Suppressor macrophage treated with lipopolysaccharide for 1 hour (primary cell): Measurements from ENCODE around the gene TRAM2.

Source experiments
- DNase-seq, 3 donors: peaks; one replicate each; pipeline ENCODE4 v3.0.0-alpha.2; 2020 to 2022

The TRAM2 gene

GRCh38 chr6:52506476-52506875 is 70.4 kb downstream of the TRAM2 start:
- DNase-seq, result no peak

GRCh38 chr6:52505726-52506409 is 71.0 kb downstream of the TRAM2 start:
- no peak for DNase-seq

- no peak for DNase-seq
These were observed 72.1 kb downstream of the TRAM2 start for GRCh38 chr6:52504782-52505136.

- peak in 2 of 3 donors; percentile 28 to 30 for DNase-seq
These were observed 72.7 kb downstream of the TRAM2 start for GRCh38 chr6:52503851-52504781.

DNA sequence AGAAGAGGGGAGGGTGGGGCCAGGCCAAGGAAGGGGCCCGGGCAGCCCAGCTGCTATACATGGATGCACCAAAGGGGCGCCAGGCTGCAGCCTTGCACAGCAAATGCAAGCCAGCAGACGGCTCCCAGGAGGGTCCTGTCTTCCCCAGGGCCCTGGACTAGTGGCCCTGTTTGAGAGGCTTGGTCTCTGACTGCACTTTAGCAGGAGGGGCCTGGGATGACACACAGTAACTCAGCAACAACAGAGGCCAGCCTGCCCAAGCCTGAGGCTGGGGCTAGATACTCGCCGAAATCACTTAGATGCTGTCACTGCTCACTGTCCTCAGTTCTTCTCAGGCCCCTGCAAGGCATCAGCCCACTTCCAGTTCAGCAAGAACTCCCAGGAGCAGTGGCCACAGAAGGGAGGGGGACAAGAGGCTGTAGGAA is 73.5 kb downstream of the TRAM2 start:
- no peak for DNase-seq

DNA sequence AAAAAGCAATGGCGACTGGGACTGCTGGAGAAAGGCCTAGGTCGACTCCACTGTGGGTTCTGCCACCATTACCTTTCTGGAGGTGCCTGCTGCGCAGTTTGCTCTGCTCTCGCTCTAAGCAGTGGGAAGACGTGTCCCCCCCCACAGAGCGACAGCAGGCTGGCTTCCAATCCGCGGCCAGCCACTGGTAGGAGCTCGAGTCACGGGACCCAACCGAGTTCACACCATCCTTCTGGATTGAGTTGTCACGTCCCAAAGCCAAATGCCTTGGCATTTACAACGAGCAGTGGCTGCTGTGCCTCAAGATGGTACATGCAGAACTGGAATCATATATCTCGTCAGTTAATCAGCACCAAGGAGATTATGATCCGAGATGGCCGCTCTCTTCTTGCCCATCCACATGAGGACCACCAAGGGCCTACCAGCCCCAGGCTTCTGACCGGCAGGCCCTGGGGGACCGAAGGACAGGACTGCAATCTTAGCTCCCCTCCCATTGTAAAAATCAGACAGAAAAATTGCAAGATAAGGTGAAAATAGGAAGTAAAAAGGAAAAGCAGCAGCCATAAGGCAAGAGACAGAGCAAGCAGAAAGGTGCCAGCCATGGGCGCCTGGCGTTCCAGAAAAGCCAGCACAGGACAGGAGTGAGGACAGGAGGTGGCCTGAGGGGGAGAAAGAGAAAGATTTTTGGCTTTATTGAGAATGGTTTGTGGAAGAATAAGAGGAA is 74.4 kb downstream of the TRAM2 start:
- DNase-seq, result no peak

GRCh38 chr6:52500238-52501129 is 76.4 kb downstream of the TRAM2 start:
- no peak for DNase-seq

DNA sequence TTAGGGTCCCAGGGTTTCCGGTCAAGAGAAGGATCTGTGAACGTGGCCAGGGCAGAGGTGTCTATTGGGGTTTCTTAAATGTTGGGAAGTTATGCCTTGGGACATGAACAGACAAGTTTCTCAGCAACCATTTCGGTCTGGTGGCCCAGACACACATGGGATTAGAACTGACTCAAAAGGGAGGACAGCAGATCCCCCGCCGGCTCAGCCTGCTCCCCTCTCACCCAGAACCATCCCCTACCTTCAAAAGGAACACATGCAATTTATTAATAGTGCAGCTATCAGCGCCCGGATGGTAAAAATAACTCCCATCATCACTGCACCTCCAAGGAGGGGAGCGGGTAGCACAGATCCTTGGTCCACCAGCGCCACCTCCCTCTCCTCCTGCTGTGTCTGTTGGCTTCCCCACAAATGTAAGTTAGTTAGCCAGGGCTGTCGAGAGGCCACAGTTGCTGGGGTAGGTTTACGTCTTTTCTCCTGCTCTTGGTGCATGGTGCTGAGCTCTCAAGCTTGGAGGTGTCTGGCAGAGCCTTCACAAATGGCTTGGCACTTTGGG is 77.1 kb downstream of the TRAM2 start:
- DNase-seq, result no peak

- DNase-seq, result no peak
These were observed 77.8 kb downstream of the TRAM2 start for GRCh38 chr6:52499026-52499425.

- no peak for DNase-seq
These were observed 78.3 kb downstream of the TRAM2 start for GRCh38 chr6:52498538-52499017.

DNA sequence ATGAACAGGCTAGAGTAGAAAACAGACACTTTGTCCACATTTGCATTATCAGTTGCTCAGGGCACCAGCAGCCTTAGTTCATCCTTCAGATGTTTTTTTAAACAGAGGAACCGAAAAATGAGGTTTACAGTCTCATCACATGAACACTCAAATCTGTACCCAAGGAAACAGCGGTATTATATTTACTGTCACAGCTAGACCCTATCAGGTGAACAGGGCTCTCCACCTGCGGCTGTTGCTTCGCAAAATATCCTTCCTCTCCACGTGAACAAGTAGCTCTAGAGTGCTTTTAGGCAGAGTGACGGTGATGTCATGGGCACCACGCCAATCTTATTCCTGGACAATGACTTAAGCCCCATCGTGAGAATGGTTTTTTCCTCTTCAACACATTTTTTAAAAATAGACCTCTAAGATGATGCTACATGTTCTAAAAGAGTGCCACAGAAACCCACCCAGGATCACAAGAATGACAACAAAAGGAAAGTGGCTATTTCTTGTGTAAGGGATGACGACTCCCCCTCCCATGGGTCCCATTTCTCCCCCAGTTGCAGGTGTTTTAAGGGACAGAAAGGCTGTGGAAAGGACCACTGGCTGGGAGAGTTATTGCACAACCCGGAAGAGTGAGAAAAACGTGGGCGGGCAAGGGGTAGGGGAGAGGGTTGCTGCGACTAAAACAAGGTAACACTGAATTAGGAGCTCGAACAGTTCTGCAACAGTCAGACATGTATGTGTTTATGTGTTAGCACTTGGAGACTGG is 79.0 kb downstream of the TRAM2 start:
- no peak for DNase-seq

DNA sequence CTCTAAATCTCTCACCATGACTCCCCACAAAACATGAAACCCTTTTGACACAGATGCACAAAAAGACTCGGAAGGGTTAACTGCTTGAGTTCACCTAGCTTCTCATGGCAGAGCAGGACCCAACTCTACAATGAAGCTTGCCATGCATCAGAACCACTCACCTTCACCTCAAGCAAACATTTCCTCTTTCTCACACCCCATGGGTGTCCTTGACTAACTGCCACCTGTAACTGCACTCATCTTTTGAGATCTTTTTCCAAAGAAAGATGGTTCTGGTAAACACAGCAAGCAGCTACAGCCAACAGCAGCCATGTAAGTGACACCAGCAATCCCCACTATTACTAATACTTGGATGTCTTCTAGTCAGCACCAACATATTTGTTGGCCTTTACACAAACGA is 80.2 kb downstream of the TRAM2 start:
- no peak for DNase-seq

DNA sequence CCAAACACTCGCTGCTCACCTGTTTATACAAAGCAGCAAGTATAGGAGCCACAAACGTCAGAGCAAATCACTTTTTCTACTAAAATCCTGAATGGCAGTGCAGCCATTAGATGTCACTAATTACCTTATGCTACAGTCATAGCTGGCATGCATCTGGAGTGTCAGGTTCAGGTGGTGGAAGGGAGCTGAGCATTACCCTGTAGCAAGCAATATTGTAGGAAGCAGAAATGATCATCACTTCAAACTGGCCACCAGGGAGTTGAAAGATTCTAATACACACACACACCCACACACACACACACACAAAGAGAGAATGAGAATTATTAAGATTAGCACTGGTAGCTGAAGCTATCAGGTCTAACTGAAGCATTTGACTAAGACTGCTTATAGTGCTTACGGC is 80.9 kb downstream of the TRAM2 start:
- DNase-seq, result no peak

DNA sequence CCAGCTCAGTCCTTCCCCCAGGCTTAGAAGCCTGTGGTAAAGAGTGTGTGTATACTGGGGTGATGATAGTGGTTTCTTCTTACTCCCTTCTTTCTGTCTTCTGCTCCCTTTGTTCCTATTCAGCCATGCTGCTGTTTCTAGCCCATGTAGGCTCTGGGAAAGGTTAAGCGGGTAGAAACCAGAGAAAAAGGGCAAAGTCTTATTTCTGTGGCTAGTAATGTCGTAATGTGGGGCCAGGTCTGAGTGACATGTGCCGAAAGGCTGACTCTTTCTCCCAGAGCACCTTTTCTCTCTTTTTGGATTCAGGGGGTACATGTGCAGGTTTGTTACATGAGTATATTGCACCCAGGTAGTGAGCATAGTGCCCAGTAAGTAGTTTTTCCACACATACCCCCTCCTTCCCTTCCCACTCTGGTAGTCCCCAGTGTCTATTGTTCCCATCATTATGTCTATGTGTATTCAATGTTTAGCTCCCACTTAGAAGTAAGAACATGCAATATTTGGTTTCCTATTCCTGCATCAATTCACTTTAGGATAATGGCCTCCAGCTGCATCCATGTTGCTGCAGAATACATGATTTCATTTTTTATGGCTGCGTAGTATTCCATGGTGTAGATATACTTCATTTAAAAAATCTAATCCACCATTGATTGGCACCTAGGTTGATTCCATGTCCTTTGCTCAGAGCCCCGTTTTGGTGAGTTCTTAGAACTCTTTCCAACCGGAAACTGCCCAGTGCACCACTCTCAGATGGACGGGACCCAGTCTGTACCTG is 82.4 kb downstream of the TRAM2 start:
- DNase-seq, result no peak

DNA sequence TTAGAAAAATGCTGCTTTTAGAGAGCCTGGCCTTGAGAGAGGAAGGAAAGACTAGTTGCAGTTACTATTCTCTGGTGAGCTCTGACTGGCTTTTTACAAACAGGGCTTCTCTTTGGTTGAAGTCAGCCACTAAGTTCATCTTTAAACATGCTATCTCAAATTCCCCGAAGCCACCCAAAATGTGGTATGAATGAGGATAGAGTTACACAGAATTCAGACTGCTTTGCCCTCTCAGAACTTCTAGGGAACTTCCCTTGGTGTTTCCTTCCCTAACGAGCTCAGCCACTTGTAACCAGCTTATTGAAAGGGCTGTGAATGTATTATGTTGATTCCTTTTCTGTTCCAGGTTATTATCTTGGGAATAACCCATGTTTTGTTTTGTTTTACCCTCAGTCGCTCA is 83.2 kb downstream of the TRAM2 start:
- peak; percentile 21 to 39 (median 26) for DNase-seq

GRCh38 chr6:52491203-52492069 is 85.4 kb downstream of the TRAM2 start:
- peak; percentile 21 to 40 (median 39) for DNase-seq

- DNase-seq, result peak in 1 of 3 donors; percentile 28
These were observed 87.0 kb downstream of the TRAM2 start for GRCh38 chr6:52489881-52490280.

- no peak for DNase-seq
These were observed 93.2 kb downstream of the TRAM2 start for GRCh38 chr6:52483671-52484003.

DNA sequence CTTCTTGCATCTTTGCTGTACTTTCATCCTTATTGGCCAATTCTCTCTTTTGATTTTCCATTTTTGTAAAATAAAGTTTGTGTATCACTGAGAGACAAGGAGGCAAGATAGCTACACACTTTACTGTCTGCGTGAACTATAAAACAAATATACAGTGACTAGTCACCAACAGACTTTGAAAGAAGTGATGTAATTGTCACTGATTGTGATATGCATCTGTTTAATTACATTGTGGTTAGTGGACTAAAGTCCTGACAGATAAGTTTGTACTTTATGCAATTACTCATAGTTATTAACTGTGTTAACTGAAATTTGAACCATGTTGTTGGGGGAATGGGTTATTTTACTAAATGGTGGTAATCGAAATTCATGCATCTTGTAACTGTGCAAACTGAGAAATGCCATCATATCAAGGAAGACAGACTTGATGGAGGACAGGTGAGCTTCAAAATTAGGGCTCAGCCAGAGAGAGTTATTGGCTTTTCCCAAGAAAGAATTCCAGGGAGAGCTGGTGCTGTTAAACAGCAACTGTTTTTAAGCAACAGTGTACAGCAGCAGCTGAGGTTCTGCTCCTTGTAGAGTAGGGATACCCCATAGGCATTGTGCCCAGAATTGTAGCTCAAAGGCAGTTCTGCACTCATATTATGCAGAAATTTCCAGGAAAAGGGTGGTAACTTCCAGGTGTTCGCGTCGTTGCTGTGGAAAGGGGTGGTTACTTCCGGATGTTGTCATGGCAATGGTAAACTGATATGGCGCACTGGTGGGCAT is 93.8 kb downstream of the TRAM2 start:
- no peak for DNase-seq
